B cell (primary cell): ENCODE data around the gene ADAM12. TPM values are rescaled to one million over a fixed set of nuclear protein-coding genes. Genes with fewer than 3 reads are reported as not detected.

ENCODE experiments used
- ATAC-seq: fragments of 200-7000 bp; cut with Tn5 transposase; one replicate; pipeline ENCODE4 v1.10.0; 2021; ENCODE audit warnings: low read depth, mild to moderate bottlenecking, moderate number of reproducible peaks, moderate library complexity
- CTCF ChIA-PET: fragments of 350-600 bp; sonication (Branson Sonifier 250); formaldehyde crosslinking; loops from one replicate; lab custom pipeline; 2021; ENCODE audit warnings: antibody characterized with exemption, inconsistent platforms; lab: Charles Lee
- POLR2A ChIA-PET: fragments of 350-600 bp; sonication (Branson Sonifier 250); formaldehyde crosslinking; loops from one replicate; lab custom pipeline; 2021; ENCODE audit warnings: antibody characterized with exemption; lab: Charles Lee
- DNase-seq: peaks from one replicate; pipeline ENCODE4 v3.0.0; 2013
- H2AFZ ChIP-seq: 2 replicates; pipeline ENCODE4 v1.6.1; 2012; ENCODE audit warnings: mild to moderate bottlenecking, low read depth, low read length; ENCODE audit not compliant: insufficient read depth, poor library complexity, severe bottlenecking
- H3K27ac ChIP-seq, 2 donors: 1 replicate in 1 of 2; 2 replicates in 1 of 2; pipeline ENCODE4 v1.5.1; 2012 to 2013; ENCODE audit warnings: low read length in 2 of 2, mild to moderate bottlenecking in 2 of 2, moderate library complexity in 1 of 2
- H3K27me3 ChIP-seq, 4 experiments: fragments of 200-600 bp in 1 of 4; sonication (generic) in 1 of 4; replicated peaks in 1 of 4; 1 replicate in 2 of 4; 2 replicates in 2 of 4; pipeline versions ENCODE4 v1.6.1 to v1.7.0; 2013 to 2016; ENCODE audit warnings: low read length in 3 of 4, mild to moderate bottlenecking in 2 of 4, mixed read lengths in 1 of 4, moderate library complexity in 1 of 4; ENCODE audit not compliant: insufficient read depth in 4 of 4, control insufficient read depth in 3 of 4; ENCODE audit errors: control extremely low read depth in 1 of 4
- H3K36me3 ChIP-seq, 2 experiments: replicated peaks in 1 of 2; 1 replicate in 1 of 2; 2 replicates in 1 of 2; pipeline versions ENCODE4 v1.6.1 to v1.7.1; 2013; ENCODE audit warnings: low read length in 1 of 2; ENCODE audit not compliant: insufficient read depth in 2 of 2, control insufficient read depth in 1 of 2; ENCODE audit errors: control extremely low read depth in 1 of 2, extremely low read depth in 1 of 2
- H3K4me1 ChIP-seq, 2 donors: fragments of 200-600 bp in 1 of 2; sonication (generic) in 1 of 2; 1 replicate in 1 of 2; 2 replicates in 1 of 2; pipeline versions ENCODE4 v1.5.1 to v1.6.1; 2013 to 2017; ENCODE audit warnings: low read length in 2 of 2; ENCODE audit not compliant: control insufficient read depth in 2 of 2, insufficient read depth in 2 of 2
- H3K4me2 ChIP-seq: replicated peaks from 2 replicates; pipeline ENCODE3; 2012; ENCODE audit warnings: mild to moderate bottlenecking, low read depth, low read length; ENCODE audit not compliant: poor library complexity, severe bottlenecking
- H3K4me3 ChIP-seq, 5 experiments: fragments of 200-600 bp in 1 of 5; sonication (generic) in 1 of 5; 1 replicate in 3 of 5; 2 replicates in 2 of 5; pipeline versions ENCODE4 v1.5.1 to v1.7.0; 2011 to 2016; ENCODE audit warnings: low read length in 4 of 5, mild to moderate bottlenecking in 4 of 5, low read depth in 2 of 5, control low read depth in 1 of 5, moderate library complexity in 1 of 5; ENCODE audit not compliant: insufficient read depth in 1 of 5; ENCODE audit errors: control extremely low read depth in 1 of 5, extremely low read depth in 1 of 5
- H3K79me2 ChIP-seq: fragments of 200-600 bp; sonication (generic); one replicate; pipeline ENCODE4 v1.6.0; 2016; ENCODE audit warnings: low read length; ENCODE audit not compliant: control insufficient read depth, insufficient read depth
- H3K9ac ChIP-seq: fragments of 200-600 bp; sonication (generic); 2 replicates; pipeline ENCODE4 v1.6.1; 2017; ENCODE audit warnings: mild to moderate bottlenecking, low read length, moderate library complexity
- H3K9me3 ChIP-seq, 3 donors: one replicate each; pipeline versions ENCODE4 v1.6.1 to v1.7.1; 2013; ENCODE audit warnings: low read length in 2 of 3; ENCODE audit not compliant: control insufficient read depth in 2 of 3, insufficient read depth in 1 of 3; ENCODE audit errors: control extremely low read depth in 1 of 3
- H4K20me1 ChIP-seq: 2 replicates; pipeline ENCODE4 v1.6.0; 2012; ENCODE audit warnings: mild to moderate bottlenecking, low read length; ENCODE audit not compliant: insufficient read depth, control insufficient read depth, poor library complexity, severe bottlenecking
- H3K27ac Mint-ChIP-seq: one replicate; pipeline ENCODE4 v1.8.0; 2021; ENCODE audit warnings: mixed read lengths
- H3K27me3 Mint-ChIP-seq: one replicate; pipeline ENCODE4 v1.8.0; 2021; ENCODE audit warnings: mixed read lengths
- H3K4me1 Mint-ChIP-seq: one replicate; pipeline ENCODE4 v1.8.0; 2021; ENCODE audit warnings: mixed read lengths
- H3K4me3 Mint-ChIP-seq: one replicate; pipeline ENCODE4 v1.8.0; 2021; ENCODE audit warnings: mixed read lengths
- H3K9me3 Mint-ChIP-seq: one replicate; pipeline ENCODE4 v1.8.0; 2022; ENCODE audit warnings: mixed read lengths; ENCODE audit not compliant: insufficient read depth
- CTCF ChIP-seq: fragments of 200-600 bp; IDR thresholded peaks from one replicate; pipeline ENCODE4 v1.8.0; 2022; ENCODE audit warnings: antibody characterized with exemption, mild to moderate bottlenecking
- EZH2 ChIP-seq: IDR thresholded peaks from 2 replicates; pipeline ENCODE4 v1.6.1; 2012; ENCODE audit warnings: borderline replicate concordance, low read depth, mild to moderate bottlenecking, moderate library complexity, low read length; ENCODE audit not compliant: insufficient read depth, poor library complexity, severe bottlenecking
- WGBS: methylation state at CpG from one replicate; pipeline ENCODE4 v1.1.5; 2013; ENCODE audit warnings: missing lambda C conversion rate; ENCODE audit not compliant: insufficient coverage; 5-methylcytosine and 5-hydroxymethylcytosine counted together
- intact Hi-C: fragments of 100-400 bp; cut with micrococcal nuclease; formaldehyde crosslinking; loops from one replicate; pipeline ENCODE4 v1.10.0; 2022
- polyA plus RNA-seq: library from polyadenylated mRNA; depleted of rRNA; stranded (reverse); fragments of >200 nt; gene quantifications from 2 replicates; pipeline ENCODE4 v1.2.3, GENCODE V29; 2012
- total RNA-seq, 2 donors: library from RNA; stranded (reverse); fragments of 120-200 nt in 1 of 2; gene quantifications; 1 replicate in 1 of 2; 2 replicates in 1 of 2; pipeline versions ENCODE4 v1.2.3 to v1.2.4, GENCODE V29; 2013 to 2022

Gene ADAM12
- total and polyA plus RNA-seq, 2 donors (not counting 1 experiment from before 2014, with no cell fraction given), result 0.01 to 0.22 TPM

GRCh38 chr10:126070476-126071215 lies 317.6 kb downstream of the ADAM12 start:
- ChIA-PET CTCF (no interaction called here), POLR2A (no interaction called here)
- Mint-ChIP-seq H3K9me3 (no peaks in the 10 kb centered on the region), H3K27me3 (peaks cover 36% of the 10 kb centered on the region), H3K4me1 (no peaks in the 10 kb centered on the region), H3K4me3 (no peak overlapping the region), H3K27ac (no peak overlapping the region)
- H3K9ac ChIP-seq, result no peak overlapping the region
- TF ChIP-seq EZH2, result no peak
- no peak for TF ChIP-seq CTCF
- H3K9me3 ChIP-seq, result no peaks in the 10 kb centered on the region
- no peaks in the 10 kb centered on the region for H4K20me1 ChIP-seq
- no peak overlapping the region for H2AFZ ChIP-seq
- no peaks in the 10 kb centered on the region for H3K79me2 ChIP-seq
- no peak for DNase-seq
- H3K4me1 ChIP-seq, result no peaks in the 10 kb centered on the region
- no peak for ATAC-seq
- peaks cover 0 to 8% (median 0%) of the 10 kb centered on the region in 4 experiments for H3K27me3 ChIP-seq
- no peak overlapping the region for H3K4me3 ChIP-seq
- no peak overlapping the region for H3K4me2 ChIP-seq
- intact Hi-C loops, result no loop called here
- no peak overlapping the region for H3K27ac ChIP-seq
- 82% methylated on average over 4 of the region's 8 CpGs for WGBS
- no peaks in the 10 kb centered on the region for H3K36me3 ChIP-seq

GRCh38 chr10:126068322-126068721 lies 320.0 kb downstream of the ADAM12 start:
- Histone ChIP-seq H3K27ac (no peak overlapping the region), H3K36me3 (no peaks in the 10 kb centered on the region), H2AFZ (no peak overlapping the region), H3K4me2 (no peak overlapping the region), H3K9ac (no peak overlapping the region), H3K9me3 (no peaks in the 10 kb centered on the region), H3K79me2 (no peaks in the 10 kb centered on the region), H3K4me3 (no peak overlapping the region), H3K27me3 (peaks cover 0 to 4% (median 0%) of the 10 kb centered on the region in 4 experiments), H4K20me1 (no peaks in the 10 kb centered on the region), H3K4me1 (no peaks in the 10 kb centered on the region)
- POLR2A ChIA-PET, result no interaction called here
- H3K4me1 Mint-ChIP-seq, result no peaks in the 10 kb centered on the region
- CTCF ChIA-PET, result no interaction called here
- DNase-seq, result no peak
- no peaks in the 10 kb centered on the region for H3K9me3 Mint-ChIP-seq
- no CpG with 5 or more reads among the region's 2 CpGs for WGBS
- H3K27ac Mint-ChIP-seq, result no peak overlapping the region
- peaks cover 23% of the 10 kb centered on the region for H3K27me3 Mint-ChIP-seq
- intact Hi-C loops, result no loop called here
- no peak overlapping the region for H3K4me3 Mint-ChIP-seq
- no peak for ATAC-seq
- TF ChIP-seq CTCF (no peak), EZH2 (no peak)
